ENCODE results near the gene EEF2.
"Not testable (repeated sequence)": the region's sequence is repeated elsewhere in the genome, so short reads cannot be mapped to it uniquely, and the experiment has no call there.

EEF2 gene

DNA sequence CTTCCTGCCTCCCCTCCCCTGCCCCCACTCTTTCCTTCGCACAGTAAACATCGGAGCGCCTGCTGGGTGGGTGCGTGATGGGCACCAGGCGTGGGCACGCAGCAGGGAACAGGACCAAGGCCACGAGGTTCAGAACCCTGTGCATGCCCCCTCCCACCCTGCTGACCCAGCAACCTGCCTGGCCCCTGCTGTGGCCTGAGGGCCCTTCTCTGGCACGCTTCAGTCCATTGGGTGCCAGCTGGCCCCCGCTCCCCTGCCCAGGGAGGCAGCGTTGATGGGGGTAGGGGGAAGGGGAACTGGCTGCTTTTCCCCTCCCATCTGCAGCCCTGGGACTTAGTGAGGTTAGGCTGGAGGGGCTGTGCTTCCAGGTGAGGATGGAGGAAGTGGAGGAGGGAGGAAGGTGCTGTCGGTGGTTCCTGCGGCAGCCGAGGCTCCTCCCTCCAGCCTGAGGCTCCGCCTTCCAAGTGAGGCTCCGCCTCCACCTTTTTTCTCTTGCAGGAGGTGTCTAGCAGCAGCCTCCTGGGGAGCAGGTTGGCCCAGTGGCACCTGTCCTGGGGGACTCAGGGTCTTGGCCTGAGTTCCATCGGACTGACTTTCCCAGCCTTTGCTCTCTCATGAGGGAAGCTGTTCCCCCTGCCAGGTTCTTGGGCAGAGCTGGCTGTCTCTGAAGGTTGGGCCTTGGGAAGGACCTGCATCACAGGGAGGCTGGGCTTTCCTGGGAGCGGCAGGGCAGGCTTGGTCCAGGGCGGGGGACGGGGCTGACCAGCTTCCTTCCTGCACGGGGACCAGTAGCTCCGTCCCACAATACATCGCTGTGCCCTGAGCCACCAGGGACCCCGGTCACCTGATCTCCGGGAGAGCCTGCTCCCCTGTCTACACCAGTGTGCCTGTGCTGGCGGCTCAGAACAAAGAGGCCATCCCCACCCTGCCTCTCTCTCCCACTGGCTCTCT lies 29.6 kb upstream of the EEF2 start:
- no peak for DNase-seq (ENCODE audit: low spot score)

GRCh38 chr19:4013886-4014540 lies 28.8 kb upstream of the EEF2 start:
- DNase-seq (ENCODE audit: low spot score), result no peak

DNA sequence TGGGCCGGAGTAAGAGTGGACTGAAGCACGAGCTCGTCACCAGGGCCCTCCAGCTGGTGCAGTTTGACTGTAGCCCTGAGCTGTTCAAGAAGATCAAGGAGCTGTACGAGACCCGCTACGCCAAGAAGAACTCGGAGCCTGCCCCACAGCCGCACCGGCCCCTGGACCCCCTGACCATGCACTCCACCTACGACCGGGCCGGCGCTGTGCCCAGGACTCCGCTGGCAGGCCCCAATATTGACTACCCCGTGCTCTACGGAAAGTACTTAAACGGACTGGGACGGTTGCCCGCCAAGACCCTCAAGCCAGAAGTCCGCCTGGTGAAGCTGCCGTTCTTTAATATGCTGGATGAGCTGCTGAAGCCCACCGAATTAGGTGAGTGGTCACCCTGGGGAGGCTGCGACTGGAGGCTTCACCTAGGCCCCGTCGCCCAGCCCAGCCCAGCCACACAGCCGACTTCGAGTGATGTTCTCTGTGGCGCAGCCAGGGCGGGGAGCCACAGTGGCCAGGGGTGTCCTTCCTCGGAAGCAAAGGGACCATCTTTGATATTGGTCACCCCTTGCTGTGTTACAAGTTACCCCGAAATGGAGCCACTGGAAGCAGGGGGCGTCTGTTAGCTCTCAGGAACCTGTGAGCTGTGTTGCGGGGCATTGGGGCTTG lies 27.8 kb upstream of the EEF2 start:
- DNase-seq (ENCODE audit: low spot score), result no peak

DNA sequence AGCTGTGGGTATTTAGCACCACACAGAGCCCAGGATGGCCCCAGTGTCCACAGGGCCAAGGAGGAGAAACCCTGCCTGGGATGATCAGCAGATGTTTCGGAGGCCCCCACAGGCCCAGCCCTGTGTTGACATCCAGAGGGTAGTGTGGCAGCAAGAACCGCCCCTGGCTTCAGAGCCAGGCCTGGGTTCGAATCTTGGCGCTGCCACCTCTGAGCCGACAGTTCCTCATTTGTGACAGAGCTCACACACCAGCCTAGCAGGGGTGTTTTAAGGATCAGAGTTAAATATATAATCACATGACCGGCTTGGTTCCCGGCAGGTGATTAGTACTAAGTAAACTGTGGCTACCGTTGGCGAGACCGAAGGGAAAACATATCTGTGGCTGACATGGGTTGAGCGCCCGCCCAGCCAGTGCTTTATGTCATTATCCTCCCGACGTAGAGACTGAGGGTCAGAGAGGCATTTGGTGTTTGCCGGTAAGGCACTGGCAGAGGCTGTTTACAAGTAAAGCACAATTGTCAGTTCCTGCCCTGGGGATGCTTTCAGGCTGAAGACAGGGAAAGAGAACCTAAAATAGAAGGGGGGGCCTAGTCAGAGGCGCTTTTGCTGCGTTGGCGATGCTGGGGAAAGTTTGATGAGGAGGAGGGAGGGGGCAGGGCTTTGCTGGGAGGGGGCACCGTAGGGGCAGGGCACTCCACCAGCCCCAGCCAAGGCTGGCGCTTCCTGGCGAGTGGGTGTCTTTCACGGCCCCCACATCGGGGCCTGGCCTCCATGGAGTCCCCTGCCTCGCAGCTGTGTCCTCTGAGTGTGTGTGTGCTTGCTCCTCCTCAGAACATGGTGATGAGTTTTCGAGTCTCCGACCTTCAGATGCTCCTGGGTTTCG lies 27.1 kb upstream of the EEF2 start:
- no peak for DNase-seq (ENCODE audit: low spot score)

- not testable (repeated sequence) for DNase-seq (ENCODE audit: low spot score)
These were observed 26.2 kb upstream of the EEF2 start for GRCh38 chr19:4011430-4011829.

DNA sequence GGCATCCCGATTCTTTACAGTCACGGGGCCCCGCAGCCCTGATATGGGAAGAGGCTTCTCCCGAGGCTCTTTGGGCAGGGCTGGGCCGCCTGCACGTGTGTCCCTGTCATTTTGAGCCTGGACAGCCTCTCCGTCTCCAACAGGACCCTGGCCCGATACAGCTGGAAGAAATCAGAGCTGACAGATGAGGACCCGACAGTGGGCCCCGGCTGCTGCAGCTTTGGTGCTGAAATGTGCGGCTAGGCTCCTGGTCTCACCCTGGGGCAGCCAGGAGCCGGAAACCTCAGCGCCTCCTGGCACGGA lies 25.5 kb upstream of the EEF2 start:
- DNase-seq (ENCODE audit: low spot score), result no peak

DNA sequence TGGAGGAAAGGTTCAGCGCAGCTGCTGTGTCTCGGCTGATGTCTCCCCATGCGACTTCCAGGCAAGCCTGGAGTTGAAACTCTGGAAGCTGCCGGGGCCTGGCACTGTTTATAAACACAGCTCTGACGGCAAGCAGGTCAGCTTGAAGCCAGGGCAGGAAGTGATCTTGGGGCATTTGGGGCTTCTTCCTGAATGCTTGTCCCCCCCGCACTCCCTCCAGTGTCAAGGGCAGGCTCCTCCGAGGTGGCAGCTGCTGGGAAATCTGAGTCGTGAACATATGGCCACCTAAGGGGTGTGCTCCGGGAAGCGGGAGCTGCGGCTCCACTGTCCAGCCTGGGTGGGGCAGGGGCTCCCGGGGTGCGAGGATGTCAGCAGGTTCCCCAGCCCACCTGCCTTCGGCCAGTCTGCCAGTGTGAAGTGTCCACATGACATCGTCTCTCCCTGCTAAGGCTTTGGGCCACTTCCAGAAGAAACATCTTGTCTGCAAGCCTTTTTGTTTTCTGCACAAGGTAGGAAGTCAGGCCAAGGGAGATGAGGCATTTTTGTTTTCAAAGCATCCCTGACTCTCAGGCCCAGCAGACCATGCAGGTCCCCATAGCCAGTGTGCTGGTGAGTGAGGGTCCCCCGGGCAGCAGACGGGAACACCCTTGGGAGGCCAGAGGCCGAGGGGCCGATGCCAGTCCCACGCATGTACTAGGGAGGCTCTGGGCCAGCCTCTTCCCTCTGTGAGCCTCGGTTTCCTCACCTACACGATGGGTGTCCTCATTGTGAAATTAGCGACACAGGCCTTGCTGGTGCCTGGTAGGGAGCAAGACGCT lies 24.9 kb upstream of the EEF2 start:
- DNase-seq (ENCODE audit: low spot score), result no peak

- DNase-seq (ENCODE audit: low spot score), result no peak
These were observed 22.7 kb upstream of the EEF2 start for GRCh38 chr19:4007836-4008539.

DNA sequence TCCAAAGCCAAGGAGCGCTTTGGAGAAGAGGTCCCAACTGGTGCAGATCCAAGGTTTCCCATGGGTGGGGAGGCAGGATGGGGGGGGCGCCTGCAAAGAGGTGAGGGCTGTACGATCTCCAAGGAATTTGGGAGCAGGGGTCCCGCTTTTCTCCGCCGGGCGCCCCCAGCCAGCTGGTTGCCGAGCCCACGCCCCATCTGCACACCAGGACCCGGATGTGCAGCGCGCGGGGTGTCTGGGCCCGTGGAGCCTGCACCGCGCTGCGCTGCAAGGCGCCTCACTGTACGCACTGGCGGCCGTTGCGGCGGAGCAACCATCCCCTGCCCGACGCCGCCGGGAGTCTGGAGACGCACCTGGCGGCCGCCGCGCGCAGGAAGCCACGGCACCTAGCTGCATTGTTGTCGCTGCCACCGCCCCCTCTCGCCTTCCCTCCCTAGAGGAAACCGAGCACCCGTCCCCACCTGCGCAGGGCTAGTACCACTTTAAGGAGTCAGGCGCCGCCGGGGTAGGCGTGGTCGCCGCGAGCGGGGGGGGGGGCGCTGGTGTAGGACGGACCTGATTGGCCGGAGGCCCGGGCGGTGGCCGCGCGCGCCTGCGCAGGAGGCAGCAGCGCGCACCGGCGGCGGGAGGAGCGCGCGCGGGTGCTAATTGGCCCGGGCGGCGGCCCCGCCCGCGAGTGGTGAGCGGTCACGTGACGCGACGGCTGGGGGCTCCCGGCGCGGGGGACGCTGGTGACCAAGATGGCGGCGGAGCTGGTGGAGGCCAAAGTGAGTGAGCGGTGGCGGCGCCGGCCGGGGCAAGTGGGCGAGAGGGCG lies 22.0 kb upstream of the EEF2 start, which contains the start of gene PIAS4:
TSS of gene PIAS4 (plus strand) at position 716 of the 815 bp plus-strand sequence. CDS start at position 741, 25 bp downstream.
- peak; percentile 98 for DNase-seq (ENCODE audit: low spot score)

DNA sequence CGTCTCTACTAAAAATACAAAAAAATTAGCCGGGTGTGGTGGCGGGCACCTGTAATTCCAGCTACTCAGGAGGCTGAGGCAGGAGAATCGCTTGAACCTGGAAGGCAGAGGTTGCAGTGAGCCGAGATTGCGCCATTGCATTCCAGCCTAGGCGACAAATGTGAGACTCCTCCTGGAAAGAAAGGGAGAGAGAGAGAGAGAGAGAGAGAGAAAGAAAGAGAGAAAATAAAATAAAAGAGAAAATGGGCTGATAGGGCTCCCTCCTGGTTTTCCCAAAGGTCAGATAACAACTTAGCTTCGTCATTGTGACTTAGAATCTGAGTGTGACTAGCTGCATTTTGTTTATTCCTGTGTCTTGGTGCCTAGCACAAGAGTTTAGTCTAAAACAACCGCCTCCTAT lies 20.2 kb upstream of the EEF2 start:
- not testable (repeated sequence) for DNase-seq (ENCODE audit: low spot score)

DNA sequence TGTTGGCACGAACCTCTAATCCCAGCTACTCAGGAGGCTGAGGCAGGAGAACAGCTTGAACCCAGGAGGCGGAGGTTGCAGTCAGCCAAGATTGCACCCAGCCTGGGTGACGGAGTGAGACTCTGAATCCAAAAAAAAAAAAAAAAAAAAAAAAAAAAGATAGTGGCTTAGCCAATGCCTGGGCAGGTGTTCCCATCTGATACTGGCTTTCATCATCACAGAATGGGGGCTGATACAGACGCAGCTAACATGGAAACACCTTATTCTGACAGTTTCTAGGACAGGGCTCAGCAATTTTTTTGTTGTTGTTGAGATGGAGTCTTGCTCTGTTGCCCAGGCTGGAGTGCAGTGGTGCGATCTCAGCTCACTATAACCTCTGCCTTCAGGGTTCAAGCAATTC lies 15.5 kb upstream of the EEF2 start:
- DNase-seq (ENCODE audit: low spot score), result not testable (repeated sequence)

DNA sequence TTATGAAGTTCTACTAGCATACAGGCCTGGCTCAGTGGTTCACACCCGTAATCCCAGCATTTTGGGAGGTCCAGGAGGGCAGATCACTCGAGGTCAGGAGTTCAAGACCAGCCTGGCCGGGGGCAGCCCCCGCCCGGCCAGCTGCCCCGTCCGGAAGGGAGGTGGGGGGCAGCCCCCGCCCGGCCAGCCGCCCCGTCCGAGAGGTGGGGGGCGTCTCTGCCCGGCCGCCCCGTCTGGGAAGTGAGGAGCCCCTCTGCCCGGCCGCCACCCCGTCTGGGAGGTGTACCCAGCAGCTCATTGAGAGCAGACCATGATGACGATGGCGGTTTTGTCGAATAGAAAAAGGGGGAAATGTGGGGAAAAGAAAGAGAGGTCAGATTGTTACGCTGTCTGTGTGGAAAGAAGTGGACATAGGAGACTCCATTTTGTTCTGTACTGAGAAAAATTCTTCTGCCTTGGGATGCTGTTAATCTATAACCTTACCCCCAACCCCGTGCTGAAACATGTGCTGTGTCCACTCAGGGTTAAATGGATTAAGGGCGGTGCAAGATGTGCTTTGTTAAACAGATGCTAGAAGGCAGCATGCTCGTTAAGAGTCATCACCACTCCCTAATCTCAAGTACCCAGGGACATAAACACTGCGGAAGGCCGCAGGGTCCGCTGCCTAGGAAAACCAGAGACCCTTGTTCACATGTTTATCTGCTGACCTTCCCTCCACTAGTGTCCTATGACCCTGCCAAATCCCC lies 13.6 kb upstream of the EEF2 start:
- DNase-seq (ENCODE audit: low spot score), result not testable (repeated sequence)

DNA sequence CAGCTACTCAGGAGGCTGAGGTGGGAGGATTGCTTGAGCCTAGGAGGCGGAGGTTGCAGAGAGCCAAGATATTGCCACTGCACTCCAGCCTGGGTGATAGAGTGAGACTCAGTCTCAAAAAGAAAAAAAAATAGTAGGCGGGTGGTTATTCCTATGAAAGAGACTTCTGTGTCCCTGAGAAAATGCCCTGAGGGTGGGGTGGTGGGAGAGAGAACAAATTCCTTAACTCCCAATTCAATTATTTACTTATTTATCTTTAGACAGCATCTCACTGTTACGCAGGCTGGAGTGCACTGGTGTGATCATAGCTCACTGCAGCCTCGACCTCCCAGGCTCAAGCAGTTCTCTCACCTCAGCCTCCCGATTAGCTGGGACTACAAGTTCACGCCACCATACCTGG lies 10.3 kb upstream of the EEF2 start:
- DNase-seq (ENCODE audit: low spot score), result no peak

- no peak for DNase-seq (ENCODE audit: low spot score)
These were observed 5.5 kb upstream of the EEF2 start for GRCh38 chr19:3990815-3991117.

- DNase-seq (ENCODE audit: low spot score), result peak; percentile 91
These were observed 2.5 kb upstream of the EEF2 start for GRCh38 chr19:3987619-3988371.

DNA sequence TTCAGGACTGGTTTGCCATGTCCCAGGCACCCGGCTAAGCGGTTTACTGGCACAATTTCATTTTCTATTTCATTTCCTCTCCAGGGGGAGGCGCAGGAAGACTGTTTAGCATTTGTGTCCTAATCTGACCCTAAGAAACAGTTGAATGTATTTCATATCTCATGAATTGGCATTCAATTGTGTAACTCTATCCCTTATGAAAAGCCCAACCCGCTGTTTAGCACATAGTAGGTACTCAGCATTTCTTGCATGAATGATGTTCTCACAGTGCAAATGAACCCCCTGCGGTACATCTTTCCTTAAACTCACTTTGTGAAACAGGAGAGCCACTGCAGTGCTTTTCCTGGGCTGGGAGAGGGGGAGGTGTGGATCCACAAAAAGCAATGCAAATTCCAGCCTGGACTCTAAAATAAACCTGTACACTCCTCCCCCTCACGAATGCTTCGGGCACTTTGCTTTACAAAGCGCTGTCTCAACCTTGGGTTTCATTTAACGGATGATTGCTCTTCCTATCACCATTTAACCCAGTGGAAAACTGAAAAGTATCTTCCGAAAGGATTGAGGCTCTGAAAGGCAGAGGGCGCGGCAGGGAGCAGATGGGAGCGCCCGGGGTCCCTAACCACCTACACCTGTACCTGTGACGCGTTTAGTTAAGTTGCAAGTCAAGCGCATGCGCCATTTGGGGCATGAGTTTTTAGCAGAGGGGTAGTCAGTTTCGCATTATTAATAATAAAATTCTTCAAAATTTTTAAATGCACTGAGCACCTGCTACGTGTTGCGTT lies 1.2 kb upstream of the EEF2 start:
- DNase-seq (ENCODE audit: low spot score), result no peak

- no peak for DNase-seq (ENCODE audit: low spot score)
These were observed 488 bp upstream of the EEF2 start for GRCh38 chr19:3985643-3986259.

All from left forelimb (tissue), 1 donor.